ENCODE results near the gene SKP1. TPM values are rescaled to one million over a fixed set of nuclear protein-coding genes. Genes with fewer than 3 reads are reported as not detected.
A peak's percentile ranks its signal among the peaks of the same experiment; 100 is the strongest.

SKP1 gene
- total RNA-seq, 1 donor from 2014 or later: 399 TPM

DNA sequence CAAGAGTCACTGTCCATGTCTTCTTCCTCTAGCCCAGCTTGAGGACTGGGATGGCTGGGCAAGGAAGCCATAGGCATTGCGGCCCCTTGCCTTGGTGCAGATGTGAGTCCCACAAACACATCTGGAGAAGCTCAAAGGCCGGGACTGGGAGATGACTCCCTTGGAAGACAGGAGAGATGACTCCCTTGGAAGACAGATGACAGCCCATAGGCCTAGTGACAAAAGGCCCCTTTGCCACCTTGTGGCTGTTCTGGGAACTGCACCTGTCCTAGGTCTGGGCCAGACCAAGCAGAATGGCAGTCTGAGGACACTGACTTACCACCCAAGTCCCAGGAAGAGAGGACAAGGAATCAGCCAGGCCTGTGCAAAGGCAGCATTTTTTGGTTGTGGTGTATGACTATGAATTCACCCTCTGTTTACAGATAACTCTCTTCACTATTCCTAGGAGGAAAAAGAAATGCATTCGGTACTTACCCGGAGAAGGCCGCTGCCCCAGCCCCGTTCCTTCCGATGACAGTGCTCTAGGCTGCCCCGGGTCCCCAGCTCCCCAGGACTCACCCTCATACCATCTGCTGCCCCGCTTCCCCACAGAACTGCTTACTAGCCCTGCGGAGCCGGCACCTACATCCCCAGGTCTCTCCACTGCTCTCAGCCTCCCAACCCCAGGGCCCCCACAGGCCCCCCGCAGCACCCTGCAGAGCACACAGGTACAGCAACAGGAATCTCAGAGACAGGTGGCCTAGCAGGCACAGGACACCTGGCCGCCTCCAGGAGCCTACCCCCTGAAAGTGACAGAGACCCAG, 30.8 kb downstream of the SKP1 start:
- TF ChIP-seq, protein P1, sequence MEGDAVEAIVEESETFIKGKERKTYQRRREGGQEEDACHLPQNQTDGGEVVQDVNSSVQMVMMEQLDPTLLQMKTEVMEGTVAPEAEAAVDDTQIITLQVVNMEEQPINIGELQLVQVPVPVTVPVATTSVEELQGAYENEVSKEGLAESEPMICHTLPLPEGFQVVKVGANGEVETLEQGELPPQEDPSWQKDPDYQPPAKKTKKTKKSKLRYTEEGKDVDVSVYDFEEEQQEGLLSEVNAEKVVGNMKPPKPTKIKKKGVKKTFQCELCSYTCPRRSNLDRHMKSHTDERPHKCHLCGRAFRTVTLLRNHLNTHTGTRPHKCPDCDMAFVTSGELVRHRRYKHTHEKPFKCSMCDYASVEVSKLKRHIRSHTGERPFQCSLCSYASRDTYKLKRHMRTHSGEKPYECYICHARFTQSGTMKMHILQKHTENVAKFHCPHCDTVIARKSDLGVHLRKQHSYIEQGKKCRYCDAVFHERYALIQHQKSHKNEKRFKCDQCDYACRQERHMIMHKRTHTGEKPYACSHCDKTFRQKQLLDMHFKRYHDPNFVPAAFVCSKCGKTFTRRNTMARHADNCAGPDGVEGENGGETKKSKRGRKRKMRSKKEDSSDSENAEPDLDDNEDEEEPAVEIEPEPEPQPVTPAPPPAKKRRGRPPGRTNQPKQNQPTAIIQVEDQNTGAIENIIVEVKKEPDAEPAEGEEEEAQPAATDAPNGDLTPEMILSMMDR (IDR thresholded peaks at IDR 0.05; ENCODE audit: insufficient read depth, low read depth, low read length): peak; percentile 95
- TF ChIP-seq EZH2 (IDR thresholded peaks at IDR 0.05; ENCODE audit: insufficient read depth, low read length): no peak
- Histone ChIP-seq H3K9ac (ENCODE audit: low read length) (no peak overlapping the region), H3K4me3 (ENCODE audit: insufficient read depth, low read depth, low read length) (no peak overlapping the region), H3K79me2 (ENCODE audit: insufficient read depth, low read length) (peaks cover 65% of the 10 kb centered on the region), H3K9me3 (ENCODE audit: insufficient read depth, low read depth, low read length) (no peaks in the 10 kb centered on the region), H3K36me3 (ENCODE audit: insufficient read depth, low read length) (peaks cover 43% of the 10 kb centered on the region), H3K27me3 (ENCODE audit: insufficient read depth, low read length) (no peaks in the 10 kb centered on the region), H3K4me1 (ENCODE audit: insufficient read depth, low read length) (peaks cover 8% of the 10 kb centered on the region), H2AFZ (ENCODE audit: low read depth, low read length) (no peak overlapping the region), H3K27ac (ENCODE audit: low read depth, low read length) (no peak overlapping the region), H4K20me1 (ENCODE audit: insufficient read depth, low read length) (peaks cover 92% of the 10 kb centered on the region), H3K4me2 (ENCODE audit: low read length) (no peak overlapping the region)
- Mint-ChIP-seq H3K4me3 (ENCODE audit: unreplicated experiment) (no peak overlapping the region), H3K27me3 (ENCODE audit: low read depth, unreplicated experiment) (no peaks in the 10 kb centered on the region), H3K27ac (ENCODE audit: unreplicated experiment) (no peak overlapping the region), H3K4me1 (ENCODE audit: low read depth, unreplicated experiment) (peaks cover 10% of the 10 kb centered on the region), H3K9me3 (ENCODE audit: unreplicated experiment) (no peaks in the 10 kb centered on the region), H3K36me3 (ENCODE audit: low read depth, unreplicated experiment) (peaks cover 20% of the 10 kb centered on the region)
- FAIRE-seq (no peak), DNase-seq (ENCODE audit: low read depth) (peak; percentile 28)

DNA sequence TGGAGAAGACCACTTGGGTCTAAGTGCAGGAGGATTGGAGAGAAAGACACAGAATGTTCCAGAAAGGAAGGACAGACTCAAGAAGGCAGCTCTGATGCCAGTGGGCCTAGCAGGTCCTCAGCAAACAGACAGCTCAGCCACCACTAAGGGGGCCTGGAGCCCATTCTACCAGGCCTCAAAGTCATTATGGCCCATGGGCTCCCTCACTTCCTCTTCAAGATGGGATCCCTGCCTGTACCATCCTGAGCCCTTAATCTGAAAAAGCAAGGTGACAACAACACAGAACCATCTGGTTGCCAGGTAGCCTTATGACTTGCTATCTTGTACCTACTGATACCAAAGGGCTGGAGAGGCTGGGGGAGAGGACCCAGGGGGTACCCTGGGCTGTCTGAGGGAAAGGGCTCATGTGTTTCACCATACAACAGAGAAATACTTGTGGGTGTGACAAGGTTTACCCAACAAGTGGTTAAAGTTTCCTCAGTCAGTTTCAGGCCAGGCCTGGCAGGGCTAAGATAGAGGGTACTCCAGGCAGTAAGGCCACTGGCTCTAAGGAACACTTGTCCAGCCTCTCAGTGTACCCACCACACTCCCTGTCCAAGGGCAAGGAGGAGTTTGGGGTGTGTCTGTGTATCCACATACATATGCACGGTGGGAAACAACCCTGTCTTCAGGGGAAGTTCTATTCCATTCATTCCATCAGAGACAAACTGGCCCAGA, 31.6 kb downstream of the SKP1 start:
- no peak overlapping the region for H3K4me3 Mint-ChIP-seq (ENCODE audit: unreplicated experiment)
- peaks cover 15% of the 10 kb centered on the region for H3K4me1 Mint-ChIP-seq (ENCODE audit: low read depth, unreplicated experiment)
- H3K36me3 Mint-ChIP-seq (ENCODE audit: low read depth, unreplicated experiment): peaks cover 19% of the 10 kb centered on the region
- Histone ChIP-seq H2AFZ (ENCODE audit: low read depth, low read length) (no peak overlapping the region), H3K36me3 (ENCODE audit: insufficient read depth, low read length) (peaks cover 36% of the 10 kb centered on the region), H3K9me3 (ENCODE audit: insufficient read depth, low read depth, low read length) (no peaks in the 10 kb centered on the region), H3K9ac (ENCODE audit: low read length) (no peak overlapping the region), H4K20me1 (ENCODE audit: insufficient read depth, low read length) (peaks cover 92% of the 10 kb centered on the region), H3K4me2 (ENCODE audit: low read length) (no peak overlapping the region), H3K4me1 (ENCODE audit: insufficient read depth, low read length) (peaks cover 9% of the 10 kb centered on the region), H3K79me2 (ENCODE audit: insufficient read depth, low read length) (peaks cover 57% of the 10 kb centered on the region), H3K27ac (ENCODE audit: low read depth, low read length) (no peak overlapping the region), H3K27me3 (ENCODE audit: insufficient read depth, low read length) (no peaks in the 10 kb centered on the region), H3K4me3 (ENCODE audit: insufficient read depth, low read depth, low read length) (no peak overlapping the region)
- H3K9me3 Mint-ChIP-seq (ENCODE audit: unreplicated experiment): no peaks in the 10 kb centered on the region
- no peak overlapping the region for H3K27ac Mint-ChIP-seq (ENCODE audit: unreplicated experiment)
- FAIRE-seq (no peak), DNase-seq (ENCODE audit: low read depth) (no peak)
- no peak for TF ChIP-seq EZH2 (IDR thresholded peaks at IDR 0.05; ENCODE audit: insufficient read depth, low read length)
- TF ChIP-seq, protein P1 (IDR thresholded peaks at IDR 0.05; ENCODE audit: insufficient read depth, low read depth, low read length): no peak
- H3K27me3 Mint-ChIP-seq (ENCODE audit: low read depth, unreplicated experiment): no peaks in the 10 kb centered on the region
